ENCODE results near the gene DCUN1D1. TPM values are rescaled to one million over a fixed set of nuclear protein-coding genes. Genes with fewer than 3 reads are reported as not detected.
A peak's percentile ranks its signal among the peaks of the same experiment; 100 is the strongest.

DCUN1D1 gene
- polyA plus RNA-seq, 1 donor from 2014 or later = 20.8 TPM

GRCh38 chr3:182906036-182906435, 74.3 kb downstream of the DCUN1D1 start:
- Mint-ChIP-seq H3K27ac (peak overlapping the region in 1 of 3 donors; percentile 61), H3K27me3 (no peaks in the 10 kb centered on the region), H3K9me3 (no peaks in the 10 kb centered on the region), H3K4me1 (peaks cover 0 to 11% (median 0%) of the 10 kb centered on the region in 3 donors), H3K36me3 (no peaks in the 10 kb centered on the region), H3K4me3 (no peak overlapping the region)

GRCh38 chr3:182905623-182906022, 74.7 kb downstream of the DCUN1D1 start:
- Mint-ChIP-seq H3K36me3 (no peaks in the 10 kb centered on the region), H3K4me1 (peaks cover 0 to 11% (median 0%) of the 10 kb centered on the region in 3 donors), H3K4me3 (no peak overlapping the region), H3K9me3 (no peaks in the 10 kb centered on the region), H3K27ac (peak overlapping the region in 1 of 3 donors; percentile 61), H3K27me3 (no peaks in the 10 kb centered on the region)

- H3K9me3 Mint-ChIP-seq = no peaks in the 10 kb centered on the region
- H3K4me1 Mint-ChIP-seq = peaks cover 0 to 11% (median 0%) of the 10 kb centered on the region in 3 donors
- peak overlapping the region in 1 of 3 donors; percentile 90 for H3K27ac Mint-ChIP-seq
- no peaks in the 10 kb centered on the region for H3K27me3 Mint-ChIP-seq
- no peaks in the 10 kb centered on the region for H3K36me3 Mint-ChIP-seq
- H3K4me3 Mint-ChIP-seq = no peak overlapping the region
Observed at GRCh38 chr3:182904164-182904563, 76.2 kb downstream of the DCUN1D1 start.

- no peaks in the 10 kb centered on the region for H3K9me3 Mint-ChIP-seq
- H3K27ac Mint-ChIP-seq = no peak overlapping the region
- H3K36me3 Mint-ChIP-seq = peaks cover under 1% of the 10 kb centered on the region
- H3K4me3 Mint-ChIP-seq = no peak overlapping the region
- H3K4me1 Mint-ChIP-seq = peaks cover 0 to 11% (median 0%) of the 10 kb centered on the region in 3 donors
- no peaks in the 10 kb centered on the region for H3K27me3 Mint-ChIP-seq
Observed at GRCh38 chr3:182902236-182902635, 78.1 kb downstream of the DCUN1D1 start.

GRCh38 chr3:182896553-182896952, 83.8 kb downstream of the DCUN1D1 start:
- H3K9me3 Mint-ChIP-seq = no peaks in the 10 kb centered on the region
- peaks cover 0 to 1% (median 1%) of the 10 kb centered on the region in 3 donors for H3K4me1 Mint-ChIP-seq
- no peak overlapping the region for H3K27ac Mint-ChIP-seq
- no peak overlapping the region for H3K4me3 Mint-ChIP-seq
- peaks cover 11% of the 10 kb centered on the region for H3K36me3 Mint-ChIP-seq
- H3K27me3 Mint-ChIP-seq = no peaks in the 10 kb centered on the region

GRCh38 chr3:182895513-182896112, 84.7 kb downstream of the DCUN1D1 start:
- Mint-ChIP-seq H3K27ac (no peak overlapping the region), H3K4me1 (peaks cover 0 to 1% (median 1%) of the 10 kb centered on the region in 3 donors), H3K36me3 (peaks cover 11% of the 10 kb centered on the region), H3K27me3 (no peaks in the 10 kb centered on the region), H3K4me3 (no peak overlapping the region), H3K9me3 (no peaks in the 10 kb centered on the region)

- Mint-ChIP-seq H3K36me3 (peaks cover 13% of the 10 kb centered on the region), H3K27ac (no peak overlapping the region), H3K27me3 (no peaks in the 10 kb centered on the region)
Observed at GRCh38 chr3:182892226-182892625, 88.1 kb downstream of the DCUN1D1 start.

GRCh38 chr3:182891364-182891763, 89.0 kb downstream of the DCUN1D1 start:
- peaks cover 11% of the 10 kb centered on the region for H3K36me3 Mint-ChIP-seq
- no peaks in the 10 kb centered on the region for H3K9me3 Mint-ChIP-seq
- no peaks in the 10 kb centered on the region for H3K27me3 Mint-ChIP-seq
- H3K4me3 Mint-ChIP-seq = no peak overlapping the region
- H3K27ac Mint-ChIP-seq = no peak overlapping the region
- peaks cover 0 to 1% (median 1%) of the 10 kb centered on the region in 3 donors for H3K4me1 Mint-ChIP-seq

More at GRCh38 chr3:182892226-182892625, 88.1 kb downstream of the DCUN1D1 start:
- peaks cover 0 to 1% (median 1%) of the 10 kb centered on the region in 3 donors for H3K4me1 Mint-ChIP-seq
- H3K9me3 Mint-ChIP-seq = no peaks in the 10 kb centered on the region
- no peak overlapping the region for H3K4me3 Mint-ChIP-seq

- H3K27ac Mint-ChIP-seq = no peak overlapping the region
- H3K4me1 Mint-ChIP-seq = peaks cover 0 to 1% (median 1%) of the 10 kb centered on the region in 3 donors
- H3K27me3 Mint-ChIP-seq = no peaks in the 10 kb centered on the region
- H3K9me3 Mint-ChIP-seq = no peaks in the 10 kb centered on the region
- H3K36me3 Mint-ChIP-seq = peaks cover 9% of the 10 kb centered on the region
- no peak overlapping the region for H3K4me3 Mint-ChIP-seq
Observed at GRCh38 chr3:182889948-182890629, 90.2 kb downstream of the DCUN1D1 start.

Other genes starting within 250 kb of the DCUN1D1 start
- gene ATP11B, start 187.0 kb downstream of the DCUN1D1 start, polyA plus RNA-seq = 24.0 TPM
- 32.4 TPM for gene MCCC1, start 119.0 kb upstream of the DCUN1D1 start, polyA plus RNA-seq
- 1.1 TPM for gene LAMP3, start 182.2 kb upstream of the DCUN1D1 start, polyA plus RNA-seq